A673 (cell line): ENCODE results near the gene NRXN3. TPM values are rescaled to one million over a fixed set of nuclear protein-coding genes. Genes with fewer than 3 reads are reported as not detected.

Experiments used
- BruUV-seq: library from RNA; stranded (reverse); fragments of 400-500 nt; replicated peaks from 2 replicates; lab custom pipeline; 2021; lab: Mats Ljungman, UMichigan
- CTCF ChIA-PET: fragments of 300-600 bp; sonication (Branson Sonifier 250); formaldehyde crosslinking; loops from one replicate; lab custom pipeline; 2022; ENCODE audit warnings: antibody characterized with exemption; lab: Charles Lee
- POLR2A ChIA-PET: fragments of 300-600 bp; sonication (Branson Sonifier 250); formaldehyde crosslinking; loops from one replicate; lab custom pipeline; 2022; ENCODE audit warnings: antibody characterized with exemption; ENCODE audit not compliant: low non-redundant PET; lab: Charles Lee
- DNase-seq: peaks from one replicate; pipeline ENCODE4 v3.0.0-alpha.2; 2015; ENCODE audit warnings: low spot score
- H3K27ac ChIP-seq: fragments of 200-600 bp; sonication (generic); 2 replicates; pipeline ENCODE4 v1.5.1; 2016; ENCODE audit warnings: mixed run types, low read depth, mild to moderate bottlenecking, mixed read lengths, antibody characterized with exemption, low read length; ENCODE audit not compliant: poor library complexity, severe bottlenecking
- H3K27me3 ChIP-seq: fragments of 200-600 bp; sonication (generic); replicated peaks from 2 replicates; pipeline ENCODE4 v1.6.1; 2017; ENCODE audit warnings: mixed run types, low read depth, mild to moderate bottlenecking, mixed read lengths, antibody characterized with exemption, low read length; ENCODE audit not compliant: insufficient read depth, poor library complexity
- H3K36me3 ChIP-seq: fragments of 200-600 bp; sonication (generic); 2 replicates; pipeline ENCODE4 v1.6.1; 2016; ENCODE audit warnings: mixed run types, mild to moderate bottlenecking, mixed read lengths, antibody characterized with exemption, low read length; ENCODE audit not compliant: insufficient read depth, poor library complexity, severe bottlenecking
- H3K4me1 ChIP-seq: fragments of 200-600 bp; sonication (generic); 2 replicates; pipeline ENCODE4 v1.6.1; 2017; ENCODE audit warnings: mixed run types, mild to moderate bottlenecking, mixed read lengths, antibody characterized with exemption, low read length; ENCODE audit not compliant: insufficient read depth, poor library complexity, severe bottlenecking
- H3K4me3 ChIP-seq: fragments of 200-600 bp; sonication (generic); 2 replicates; pipeline ENCODE4 v1.5.1; 2016; ENCODE audit warnings: low read depth, mixed run types, mild to moderate bottlenecking, mixed read lengths, low read length; ENCODE audit not compliant: poor library complexity, severe bottlenecking
- H3K9me3 ChIP-seq: fragments of 200-600 bp; sonication (generic); 2 replicates; pipeline ENCODE4 v1.6.1; 2016; ENCODE audit warnings: mixed run types, low read depth, mild to moderate bottlenecking, mixed read lengths, antibody characterized with exemption, low read length; ENCODE audit not compliant: poor library complexity, severe bottlenecking
- CTCF ChIP-seq: fragments of 300-800, 200-600 bp; sonication (generic); conservative IDR thresholded peaks from 2 replicates; pipeline ENCODE4 v1.5.1; 2017; ENCODE audit warnings: low read depth, mild to moderate bottlenecking, antibody characterized with exemption, low read length, moderate library complexity, mixed read lengths
- EZH2 ChIP-seq: fragments of 200-600 bp; sonication (generic); IDR thresholded peaks from 2 replicates; pipeline ENCODE4 v1.6.1; 2017; ENCODE audit warnings: borderline replicate concordance, low read depth, mild to moderate bottlenecking, mixed read lengths, antibody characterized with exemption, low read length; ENCODE audit not compliant: poor library complexity, severe bottlenecking
- intact Hi-C: fragments of 100-400 bp; cut with micrococcal nuclease; formaldehyde crosslinking; loops from one replicate; pipeline ENCODE4 v1.10.0; 2022; ENCODE audit not compliant: unreplicated experiment
- total RNA-seq: library from RNA; stranded (reverse); gene quantifications from 2 replicates; pipeline ENCODE4 v1.2.3, GENCODE V29; 2021

NRXN3 gene
- total RNA-seq, 1 experiment from 2014 or later: 0.21 TPM

DNA sequence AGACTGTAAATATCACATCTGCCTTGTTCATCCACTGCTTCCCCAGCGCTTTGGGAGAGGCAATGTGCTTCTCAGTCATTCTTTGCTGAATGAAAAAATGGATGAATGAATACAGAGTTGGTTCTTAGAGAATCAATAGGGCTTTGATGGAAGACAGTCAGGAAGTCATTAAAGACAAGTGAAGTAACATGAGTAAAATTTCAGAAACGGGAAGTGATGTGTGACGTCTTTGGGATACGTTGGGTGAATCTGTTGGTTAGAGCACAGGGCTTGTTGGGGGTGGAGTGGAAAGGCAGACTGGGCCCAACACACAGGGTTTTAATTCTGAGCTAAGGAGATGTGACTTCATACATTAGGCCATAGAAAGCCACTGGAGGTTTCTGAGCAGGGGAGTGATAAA is 39.0 kb upstream of the NRXN3 start:
- CTCF ChIA-PET: no interaction called here
- Histone ChIP-seq H3K4me3 (no peak overlapping the region), H3K4me1 (no peaks in the 10 kb centered on the region), H3K27ac (no peak overlapping the region), H3K27me3 (peaks cover 8% of the 10 kb centered on the region), H3K9me3 (no peaks in the 10 kb centered on the region), H3K36me3 (no peaks in the 10 kb centered on the region)
- POLR2A ChIA-PET: no interaction called here
- intact Hi-C loops: no loop called here
- BruUV-seq: no TSS peak
- DNase-seq: no peak
- TF ChIP-seq EZH2 (no peak), CTCF (no peak)

DNA sequence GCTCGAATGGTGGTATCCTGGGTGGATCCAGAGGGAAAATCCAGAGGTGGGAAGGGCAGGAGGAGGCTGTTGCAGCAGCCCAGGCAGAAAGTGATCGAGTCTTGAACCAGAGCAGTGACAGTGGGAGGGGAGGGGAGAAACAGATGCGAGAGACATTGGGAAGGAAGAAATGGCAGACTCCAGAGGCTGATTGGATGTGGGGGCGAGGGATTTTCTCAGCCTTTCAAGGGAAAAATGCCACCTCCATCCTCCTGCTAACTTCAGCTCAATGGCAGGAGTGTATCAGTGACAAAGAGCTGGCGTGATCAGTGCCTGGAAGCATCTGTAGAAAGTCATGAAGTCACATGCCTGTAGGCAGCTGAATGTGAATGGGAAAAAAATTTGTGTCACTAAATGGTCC is 38.6 kb upstream of the NRXN3 start:
- Histone ChIP-seq H3K36me3 (no peaks in the 10 kb centered on the region), H3K4me3 (no peak overlapping the region), H3K27me3 (peaks cover 8% of the 10 kb centered on the region), H3K9me3 (no peaks in the 10 kb centered on the region), H3K27ac (no peak overlapping the region), H3K4me1 (no peaks in the 10 kb centered on the region)
- ChIA-PET CTCF (no interaction called here), POLR2A (no interaction called here)
- intact Hi-C loops: no loop called here
- no TSS peak for BruUV-seq
- no peak for TF ChIP-seq CTCF
- no peak for TF ChIP-seq EZH2
- DNase-seq: no peak

DNA sequence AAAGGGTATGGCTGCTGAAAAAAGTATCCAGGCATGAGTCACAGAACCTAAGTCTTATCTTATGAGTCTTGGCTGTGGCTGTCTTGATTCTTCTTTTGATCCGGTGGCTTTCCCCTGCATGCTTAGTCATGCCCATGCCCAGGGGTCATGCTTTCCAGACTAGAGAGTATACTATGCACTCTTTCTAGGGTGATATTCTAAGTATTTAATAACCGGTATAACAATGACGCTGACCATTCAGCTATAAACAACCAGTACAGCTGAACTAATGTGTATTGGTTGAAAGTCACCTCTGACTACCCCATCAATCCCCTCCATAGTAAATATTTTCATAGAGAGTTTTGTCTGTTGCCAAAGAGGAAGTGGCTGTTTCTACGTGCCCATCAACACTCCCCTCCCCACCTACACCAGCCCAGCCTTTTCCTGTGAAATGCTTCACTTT is 34.7 kb upstream of the NRXN3 start:
- ChIA-PET CTCF (interaction anchor here (0.5 kb wide), 1 partner anchor 1668 kb away, joined by 3 read pairs; no protein-coding TSS in a partner anchor), POLR2A (no interaction called here)
- H3K27me3 ChIP-seq: peaks cover 9% of the 10 kb centered on the region
- no peak overlapping the region for H3K27ac ChIP-seq
- intact Hi-C loops: no loop called here
- DNase-seq: no peak
- no peak for TF ChIP-seq CTCF
- H3K4me3 ChIP-seq: no peak overlapping the region
- H3K36me3 ChIP-seq: no peaks in the 10 kb centered on the region
- no peaks in the 10 kb centered on the region for H3K4me1 ChIP-seq
- BruUV-seq: no TSS peak
- H3K9me3 ChIP-seq: no peaks in the 10 kb centered on the region
